ENCODE data around the gene CORO2B.
"Not testable (repeated sequence)": the region's sequence is repeated elsewhere in the genome, so short reads cannot be mapped to it uniquely, and the experiment has no call there.

CORO2B gene

GRCh38 chr15:68632101-68632500 lies 53.3 kb downstream of the CORO2B start:
- DNase-seq: no peak

DNA sequence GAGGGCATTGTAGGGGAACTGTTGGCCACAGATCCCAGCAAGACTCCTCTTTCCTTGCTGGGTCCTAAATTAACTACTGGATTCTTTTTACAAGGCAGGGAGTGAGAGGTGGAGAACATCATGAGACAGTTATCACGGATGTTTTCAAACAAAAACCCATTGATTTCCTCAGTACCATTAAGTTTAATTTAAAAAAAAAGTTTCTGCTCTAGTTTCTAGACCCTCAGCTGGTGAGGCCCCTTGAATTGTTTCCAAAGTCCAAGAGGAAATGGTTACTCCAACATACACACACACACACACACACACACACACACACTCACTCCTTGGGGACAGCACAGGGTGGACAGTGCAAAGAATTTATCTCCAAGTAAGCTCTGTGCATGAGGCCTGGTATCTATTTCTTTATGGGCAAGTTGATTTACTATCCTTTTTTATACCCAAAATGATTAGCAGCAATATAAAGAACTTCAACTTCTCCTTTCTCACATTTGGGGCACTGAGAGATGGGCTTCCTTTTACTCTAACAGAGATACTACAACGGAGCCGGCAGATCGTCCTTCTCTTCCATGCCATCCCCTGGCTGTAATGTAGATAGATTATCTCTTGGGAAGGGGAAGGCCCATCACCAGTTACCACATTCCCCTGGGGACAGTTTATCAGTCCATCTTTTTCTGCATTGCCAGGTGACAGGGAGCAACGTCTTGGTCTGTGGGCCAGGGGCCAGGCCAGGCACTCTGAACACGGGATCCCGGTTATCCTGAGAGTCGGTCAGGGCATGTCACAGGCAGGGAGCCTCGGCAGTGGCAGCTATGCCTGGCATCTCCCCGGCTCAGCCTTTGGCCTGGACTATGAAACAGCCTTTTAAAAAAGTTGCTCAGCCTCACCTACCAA lies 54.7 kb downstream of the CORO2B start:
- no peak for DNase-seq

GRCh38 chr15:68634122-68634482 lies 55.3 kb downstream of the CORO2B start:
- no peak for DNase-seq

GRCh38 chr15:68634531-68634930 lies 55.7 kb downstream of the CORO2B start:
- no peak for DNase-seq

DNA sequence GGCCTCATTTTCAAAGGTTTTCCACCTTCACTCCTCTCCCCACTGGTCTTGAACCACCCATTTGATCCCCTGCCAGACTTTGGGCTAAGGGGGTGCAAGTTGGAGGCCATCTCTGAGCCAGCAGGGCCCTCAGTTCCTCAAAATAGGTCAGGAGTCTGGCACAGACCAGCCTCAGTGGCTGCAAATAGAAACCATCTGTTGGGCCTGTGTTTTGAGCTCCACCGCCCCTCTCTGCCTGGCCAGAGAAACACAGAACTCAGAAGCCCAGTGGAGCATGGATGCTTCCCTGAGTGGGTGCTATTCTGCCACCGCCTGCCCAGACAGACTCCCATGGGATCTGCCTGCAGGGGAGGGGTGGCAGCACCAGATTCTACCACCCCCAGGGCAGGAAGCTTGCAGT lies 56.3 kb downstream of the CORO2B start:
- DNase-seq: no peak

- DNase-seq: no peak
These were observed 57.5 kb downstream of the CORO2B start for GRCh38 chr15:68636256-68636655.

DNA sequence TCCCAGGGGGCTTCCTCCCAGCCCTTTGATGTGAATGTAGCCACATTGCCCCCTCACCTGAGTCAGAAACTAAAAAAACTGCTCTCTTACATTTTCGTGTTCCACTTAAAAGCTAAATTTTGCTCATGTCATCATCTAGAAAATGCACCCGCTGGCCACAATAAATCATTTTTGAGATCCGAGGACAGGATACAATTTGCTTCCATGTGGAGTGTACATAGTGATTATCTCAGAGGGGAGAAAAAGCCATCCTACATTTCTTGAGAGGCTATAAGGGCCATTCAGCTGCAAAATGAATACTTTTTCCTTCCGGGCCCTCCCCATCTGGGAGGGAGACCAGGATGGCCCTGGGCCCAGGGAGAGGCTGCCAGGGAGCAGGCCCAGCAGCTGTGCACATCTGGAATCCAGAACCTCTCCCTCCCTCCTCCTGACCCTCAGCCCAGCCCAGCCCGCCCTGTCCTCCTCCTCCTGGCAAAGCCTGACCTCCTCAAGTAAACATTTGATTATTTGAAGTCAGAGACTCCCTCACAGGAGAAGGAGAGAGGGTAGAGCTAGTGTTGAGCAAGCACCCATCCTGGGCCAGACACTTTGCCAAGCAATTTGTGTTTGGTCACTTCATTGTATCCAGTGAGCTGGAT lies 59.1 kb downstream of the CORO2B start:
- DNase-seq: no peak

DNA sequence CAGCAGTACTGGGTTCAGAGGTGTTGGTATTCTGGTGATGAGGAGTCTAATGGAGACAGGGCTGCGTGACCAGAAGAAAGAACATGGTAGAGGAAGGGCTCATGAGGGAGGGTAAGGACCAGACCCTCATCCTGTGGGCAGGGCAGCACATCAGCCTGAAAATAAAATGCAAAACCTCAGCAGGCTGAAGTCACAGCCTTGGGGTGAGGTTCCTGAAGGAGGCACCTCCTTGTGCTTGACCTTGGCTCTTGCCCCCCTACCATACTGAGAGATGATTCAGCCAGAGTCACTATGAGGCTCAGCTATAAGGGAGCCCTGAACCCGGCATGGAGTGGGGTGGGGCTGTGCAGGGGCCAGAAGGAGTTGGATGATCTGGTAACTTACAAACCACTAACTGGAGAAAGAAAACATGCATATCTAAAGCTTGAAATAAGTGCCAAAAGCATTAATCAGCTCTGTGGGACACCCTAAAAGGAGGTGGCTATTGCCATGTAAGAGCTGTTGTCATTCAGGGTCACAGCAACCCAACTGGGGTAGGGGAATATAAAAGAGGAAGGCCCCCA lies 60.2 kb downstream of the CORO2B start:
- DNase-seq: no peak

DNA sequence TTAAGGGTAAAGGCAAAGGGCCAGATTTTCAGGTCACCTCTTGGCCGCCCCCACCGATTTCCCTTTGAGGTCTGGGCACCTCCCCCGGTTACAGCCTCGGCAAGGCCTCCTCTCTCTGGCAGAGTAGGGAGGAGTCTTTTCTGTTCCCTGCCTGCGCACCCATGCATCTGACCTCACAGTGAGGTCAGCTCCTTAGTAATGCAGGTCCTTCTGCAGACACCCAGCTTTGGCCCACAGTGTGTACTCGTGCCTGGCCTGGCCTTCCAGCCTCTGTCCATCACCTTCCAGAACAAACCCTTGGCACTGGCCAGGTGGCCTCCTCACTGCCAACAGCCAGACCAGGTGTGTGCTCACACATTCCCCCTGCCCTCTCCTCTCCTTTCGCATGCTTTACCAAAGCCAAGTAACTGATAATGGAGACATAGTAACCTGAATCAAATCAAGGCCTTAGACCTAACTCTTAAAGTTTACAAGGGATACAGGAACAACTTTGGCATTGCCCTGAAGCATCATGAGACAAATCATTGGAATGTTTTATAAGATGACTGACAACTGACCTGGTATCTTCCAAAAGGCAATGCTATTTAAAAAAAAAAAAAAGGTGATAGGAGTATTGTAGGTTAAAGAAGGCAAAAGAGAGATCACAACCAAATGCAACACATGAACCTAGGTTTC lies 61.3 kb downstream of the CORO2B start:
- no peak for DNase-seq

DNA sequence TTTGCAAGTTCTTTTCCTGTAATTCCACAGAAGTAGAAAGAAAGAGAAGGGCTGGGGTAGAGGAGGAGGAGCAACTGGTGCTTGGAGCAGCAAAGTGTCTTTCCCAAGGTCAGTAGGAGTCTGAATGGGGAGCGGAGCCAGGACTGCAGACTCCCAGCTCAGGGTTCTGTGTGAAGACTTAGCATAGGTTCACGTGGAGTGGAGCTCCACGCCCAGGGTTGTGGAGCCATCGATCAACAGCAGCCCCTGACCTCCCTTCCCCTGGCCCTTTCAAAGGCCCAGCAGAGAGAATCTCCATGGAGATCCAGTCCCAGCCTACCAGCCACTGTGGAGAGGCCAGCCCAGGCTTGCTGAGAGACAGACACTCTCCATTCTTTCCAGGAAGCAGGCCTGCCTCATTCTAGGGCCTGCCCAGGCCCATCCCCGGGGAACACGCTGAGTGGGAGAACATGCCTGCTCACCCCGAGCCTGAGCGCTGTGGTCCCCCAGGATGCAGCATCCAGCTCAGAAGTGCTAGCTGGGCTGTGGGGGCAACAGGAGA lies 62.1 kb downstream of the CORO2B start:
- DNase-seq: no peak

DNA sequence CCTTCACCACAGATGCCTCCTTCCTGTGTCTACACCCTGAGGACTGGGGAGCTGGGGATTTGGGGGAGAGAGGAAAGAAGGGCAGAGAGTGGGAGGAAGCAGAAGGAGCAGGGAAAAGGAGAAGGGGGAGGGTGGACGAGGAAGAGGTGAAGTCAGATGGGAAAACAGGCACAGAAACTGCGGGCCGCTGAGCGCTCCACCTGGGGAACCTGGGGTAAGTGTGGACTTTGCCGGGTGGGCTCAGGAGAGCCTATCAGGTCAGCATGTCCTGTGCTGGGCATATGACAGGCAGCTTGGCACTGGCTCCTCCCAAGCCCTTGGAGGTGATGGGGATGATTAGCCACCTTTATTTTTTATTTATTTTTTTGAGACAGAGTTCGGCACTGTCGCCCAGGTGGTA lies 62.6 kb downstream of the CORO2B start:
- DNase-seq: no peak

- no peak for DNase-seq
These were observed 63.7 kb downstream of the CORO2B start for GRCh38 chr15:68642491-68642845.

DNA sequence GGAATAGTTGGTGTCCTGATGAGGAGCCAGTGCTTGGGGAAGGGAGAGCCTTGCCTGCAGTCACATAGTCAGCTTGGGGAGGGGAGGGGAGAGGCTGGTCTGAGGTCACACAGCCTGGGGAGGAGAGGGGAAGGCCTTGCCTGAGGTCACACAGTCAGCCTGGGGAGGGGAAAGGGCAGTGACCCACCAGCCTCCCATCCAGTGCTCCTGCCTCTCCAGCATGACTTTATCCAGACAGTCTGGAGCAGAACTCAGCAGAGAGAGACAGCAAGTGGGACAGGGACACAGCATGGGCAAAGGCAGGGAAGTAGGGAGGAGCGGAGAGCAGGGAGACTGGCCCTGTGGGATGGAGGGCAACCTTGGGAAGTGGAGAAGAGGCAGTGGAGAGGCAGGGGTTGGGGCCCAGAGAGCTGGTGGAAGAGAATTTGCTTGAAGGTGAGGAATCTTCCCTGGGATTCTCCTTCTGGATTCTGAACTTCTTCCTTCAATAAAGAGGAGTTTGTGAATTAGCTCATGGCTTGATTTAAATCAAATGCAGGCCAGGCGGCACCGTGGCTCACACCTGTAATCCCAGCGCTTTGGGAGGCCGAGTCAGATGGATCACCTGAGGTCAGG lies 64.5 kb downstream of the CORO2B start:
- no peak for DNase-seq

GRCh38 chr15:68644083-68644904 lies 65.5 kb downstream of the CORO2B start:
- no peak for DNase-seq

DNA sequence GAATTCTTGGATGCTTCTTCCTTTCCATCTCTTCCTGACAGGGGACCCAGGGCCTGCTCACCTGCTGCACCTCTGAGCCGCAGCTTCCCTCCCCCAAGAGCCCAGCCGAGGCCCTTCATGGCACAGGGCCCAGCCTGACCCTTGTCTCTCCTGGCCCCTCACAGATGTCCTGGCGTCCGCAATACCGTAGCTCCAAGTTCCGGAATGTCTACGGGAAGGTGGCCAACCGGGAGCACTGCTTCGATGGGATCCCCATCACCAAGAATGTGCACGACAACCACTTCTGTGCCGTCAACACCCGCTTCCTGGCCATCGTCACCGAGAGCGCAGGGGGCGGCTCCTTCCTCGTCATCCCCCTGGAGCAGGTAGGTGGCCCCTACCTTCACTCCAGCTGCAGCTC lies 66.2 kb downstream of the CORO2B start:
- no peak for DNase-seq

DNA sequence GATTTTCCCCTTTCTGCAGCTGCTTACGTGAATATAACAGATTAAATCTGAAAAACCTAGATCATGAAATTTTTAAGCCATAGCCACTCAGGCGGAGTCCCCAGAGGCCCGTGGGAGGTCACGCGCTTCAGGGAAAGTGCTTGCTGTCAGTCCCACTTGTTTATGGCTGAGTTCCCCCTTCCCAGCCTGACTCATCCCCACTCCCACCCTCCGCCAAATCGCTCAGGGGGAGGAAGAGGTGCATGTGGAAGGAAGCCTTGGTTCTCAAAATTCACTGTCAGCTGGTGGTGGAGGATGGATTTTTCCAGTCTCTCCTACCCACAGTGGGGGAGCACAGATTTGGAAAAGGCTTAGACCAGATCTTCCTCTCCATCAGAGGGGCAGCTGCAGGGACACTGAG lies 67.4 kb downstream of the CORO2B start:
- no peak for DNase-seq

- DNase-seq: no peak
These were observed 67.9 kb downstream of the CORO2B start for GRCh38 chr15:68646696-68647095.

DNA sequence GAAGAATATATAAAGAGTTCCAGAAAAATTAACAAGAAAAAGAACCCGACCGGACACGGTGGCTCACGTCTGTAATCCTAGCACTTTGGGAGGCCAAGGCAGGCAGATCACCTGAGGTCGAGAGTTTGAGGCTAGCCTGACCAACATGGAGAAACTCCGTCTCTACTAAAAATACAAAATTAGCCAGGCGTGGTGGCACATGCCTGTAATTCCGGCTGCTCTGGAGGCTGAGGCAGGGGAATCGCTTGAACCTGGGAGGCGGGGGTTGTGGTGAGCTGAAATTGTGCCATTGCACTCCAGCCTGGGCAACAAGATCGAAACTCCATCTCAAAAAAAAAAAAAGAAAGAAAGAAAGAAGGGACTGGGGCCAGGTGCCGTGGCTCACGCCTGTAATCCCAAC lies 68.6 kb downstream of the CORO2B start:
- DNase-seq: not testable (repeated sequence)

GRCh38 chr15:68650901-68651709 lies 72.3 kb downstream of the CORO2B start:
- DNase-seq: no peak

DNA sequence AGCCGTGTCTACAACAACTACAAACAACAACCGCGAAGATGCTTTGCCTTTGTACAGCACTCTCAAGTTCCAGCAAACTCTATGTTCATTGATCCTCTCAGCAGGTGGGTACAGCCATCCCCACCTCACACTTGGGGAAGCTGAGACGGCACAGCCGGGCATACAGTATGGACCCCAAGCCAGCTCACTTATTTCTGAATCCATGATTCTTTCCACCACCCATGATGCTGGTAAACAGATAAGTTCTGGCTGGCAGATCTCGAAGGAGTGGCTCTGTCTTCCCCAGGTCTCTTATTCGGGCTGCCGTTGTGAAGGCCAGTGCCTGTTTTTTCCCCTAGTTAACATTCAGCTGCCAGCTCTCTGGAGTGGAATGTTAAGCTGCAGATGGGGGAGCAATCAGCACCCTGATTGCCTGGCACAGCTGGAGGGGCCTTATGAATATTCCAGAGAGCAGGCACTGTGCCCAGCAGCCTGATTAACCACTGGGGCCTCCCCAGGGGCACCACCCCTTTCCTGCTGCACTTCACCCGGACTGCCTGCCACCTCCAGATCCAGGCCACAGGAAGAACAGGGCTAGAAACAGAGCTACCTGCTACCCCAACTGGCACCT lies 73.2 kb downstream of the CORO2B start:
- DNase-seq: no peak

All from SHP77 treated with DMSO at 0.1 percent for 48 hours (cell line).